IMR-90 (cell line): Measurements from ENCODE around the gene WBP2NL. TPM values are rescaled to one million over a fixed set of nuclear protein-coding genes. Genes with fewer than 3 reads are reported as not detected.

Source experiments
- ATAC-seq: fragments of 200-7000 bp; cut with Tn5 transposase; 2 replicates; pipeline ENCODE4 v1.9.1; 2020; ENCODE audit warnings: low read depth, mild to moderate bottlenecking, moderate library complexity
- BruUV-seq: library from RNA; stranded (reverse); fragments of 400-500 nt; replicated peaks from 2 replicates; lab custom pipeline; 2021; lab: Mats Ljungman, UMichigan
- CTCF ChIA-PET: fragments of 300-600 bp; formaldehyde crosslinking; extraction: SDS; loops from one replicate; lab custom pipeline; 2021; ENCODE audit warnings: antibody characterized with exemption; lab: Yijun Ruan, JAX
- POLR2A ChIA-PET: fragments of 300-600 bp; sonication (Branson Sonifier 250); formaldehyde crosslinking; loops from one replicate; lab custom pipeline; 2022; ENCODE audit warnings: antibody characterized with exemption; ENCODE audit not compliant: unreplicated experiment; lab: Charles Lee
- DNase-seq: peaks from one replicate; pipeline ENCODE4 v3.0.0; 2013
- H2AFZ ChIP-seq: replicated peaks from 2 replicates; pipeline ENCODE3; 2013; ENCODE audit warnings: low read length, mild to moderate bottlenecking; ENCODE audit not compliant: poor library complexity
- H2AK5ac ChIP-seq: 2 replicates; pipeline ENCODE4 v1.6.1; 2013; ENCODE audit warnings: low read depth, low read length, inconsistent platforms
- H2AK9ac ChIP-seq: replicated peaks from 2 replicates; pipeline ENCODE3; 2013; ENCODE audit warnings: mild to moderate bottlenecking, low read depth, low read length, moderate library complexity; ENCODE audit not compliant: poor library complexity
- H2BK120ac ChIP-seq: 2 replicates; pipeline ENCODE4 v1.6.1; 2013; ENCODE audit warnings: low read depth, low read length, inconsistent platforms
- H2BK15ac ChIP-seq: 3 replicates; pipeline ENCODE4 v1.6.1; 2013; ENCODE audit warnings: low read depth, low read length, inconsistent platforms
- H2BK20ac ChIP-seq: 2 replicates; pipeline ENCODE4 v1.6.1; 2013; ENCODE audit warnings: low read depth, mild to moderate bottlenecking, inconsistent platforms, low read length, moderate library complexity
- H2BK5ac ChIP-seq: 2 replicates; pipeline ENCODE4 v1.6.1; 2013; ENCODE audit warnings: mild to moderate bottlenecking, low read depth, low read length, inconsistent platforms; ENCODE audit not compliant: poor library complexity, severe bottlenecking
- H3K14ac ChIP-seq: replicated peaks from 2 replicates; pipeline ENCODE4 v1.6.1; 2013; ENCODE audit warnings: low read depth, low read length, inconsistent platforms
- H3K18ac ChIP-seq: 2 replicates; pipeline ENCODE4 v1.6.1; 2013; ENCODE audit warnings: low read depth, low read length, control low read depth
- H3K23ac ChIP-seq: 2 replicates; pipeline ENCODE4 v1.6.1; 2013; ENCODE audit warnings: low read depth, low read length, inconsistent platforms
- H3K27ac ChIP-seq: 2 replicates; pipeline ENCODE4 v1.5.1; 2013; ENCODE audit warnings: mild to moderate bottlenecking, control low read depth, low read length; ENCODE audit not compliant: insufficient read depth
- H3K27me3 ChIP-seq: 2 replicates; pipeline ENCODE4 v1.6.1; 2013; ENCODE audit warnings: low read length; ENCODE audit not compliant: control insufficient read depth, insufficient read depth
- H3K36me3 ChIP-seq: 2 replicates; pipeline ENCODE4 v1.6.1; 2013; ENCODE audit warnings: low read length, mixed read lengths; ENCODE audit not compliant: control insufficient read depth, insufficient read depth
- H3K4ac ChIP-seq: 2 replicates; pipeline ENCODE4 v1.6.1; 2013; ENCODE audit warnings: low read depth, low read length, inconsistent platforms
- H3K4me1 ChIP-seq: 2 replicates; pipeline ENCODE4 v1.6.1; 2013; ENCODE audit warnings: low read length, mixed read lengths; ENCODE audit not compliant: control insufficient read depth, insufficient read depth
- H3K4me2 ChIP-seq: 2 replicates; pipeline ENCODE4 v1.6.1; 2013; ENCODE audit warnings: low read depth, mild to moderate bottlenecking, control low read depth, low read length, moderate library complexity
- H3K4me3 ChIP-seq: 2 replicates; pipeline ENCODE4 v1.5.1; 2013; ENCODE audit warnings: low read depth, mild to moderate bottlenecking, control low read depth, low read length, moderate library complexity; ENCODE audit not compliant: insufficient read depth
- H3K56ac ChIP-seq: 2 replicates; pipeline ENCODE4 v1.6.1; 2013; ENCODE audit warnings: low read length, inconsistent platforms; ENCODE audit not compliant: insufficient read depth; ENCODE audit errors: extremely low read depth
- H3K79me1 ChIP-seq, 2 experiments: 2 replicates each; pipeline ENCODE4 v1.6.1; 2013; ENCODE audit warnings: low read length in 2 of 2, inconsistent platforms in 1 of 2, low read depth in 1 of 2
- H3K9ac ChIP-seq: 2 replicates; pipeline ENCODE4 v1.6.1; 2013; ENCODE audit warnings: low read depth, low read length, control low read depth
- H3K9me1 ChIP-seq: 2 replicates; pipeline ENCODE4 v1.6.1; 2013; ENCODE audit warnings: low read length, inconsistent platforms; ENCODE audit not compliant: insufficient read depth
- H3K9me3 ChIP-seq: 2 replicates; pipeline ENCODE4 v1.6.1; 2013; ENCODE audit warnings: low read length; ENCODE audit not compliant: control insufficient read depth, insufficient read depth
- H4K20me1 ChIP-seq: 2 replicates; pipeline ENCODE4 v1.6.1; 2013; ENCODE audit warnings: low read length, inconsistent platforms; ENCODE audit not compliant: insufficient read depth
- H4K5ac ChIP-seq: 2 replicates; pipeline ENCODE4 v1.6.1; 2013; ENCODE audit warnings: mild to moderate bottlenecking, low read depth, low read length, control low read depth
- H4K8ac ChIP-seq, 2 experiments: 2 replicates each; pipeline ENCODE4 v1.6.1; 2013; ENCODE audit warnings: low read depth in 2 of 2, low read length in 2 of 2, control low read depth in 1 of 2, inconsistent platforms in 1 of 2
- H4K91ac ChIP-seq: 2 replicates; pipeline ENCODE4 v1.6.1; 2013; ENCODE audit warnings: low read depth, low read length, inconsistent platforms; ENCODE audit not compliant: insufficient read depth
- BHLHE40 ChIP-seq: fragments of 150-350 bp; IDR thresholded peaks from 2 replicates; pipeline ENCODE4 v1.6.1; 2016; ENCODE audit warnings: mild to moderate bottlenecking, low read depth, low read length
- CHD1 ChIP-seq: IDR thresholded peaks from 2 replicates; pipeline ENCODE4 v1.6.1; 2012; ENCODE audit warnings: low read depth, low read length, improper control_type of control experiment
- CTCF ChIP-seq: conservative IDR thresholded peaks from 2 replicates; pipeline ENCODE4 v1.5.1; 2012; ENCODE audit warnings: mild to moderate bottlenecking, low read depth, low read length, improper control_type of control experiment
- ELK1 ChIP-seq: fragments of 150-350 bp; IDR thresholded peaks from 2 replicates; pipeline ENCODE4 v1.6.1; 2016; ENCODE audit warnings: low read depth, mild to moderate bottlenecking, low read length, moderate library complexity, borderline replicate concordance
- FOS ChIP-seq: fragments of 150-350 bp; IDR thresholded peaks from 2 replicates; pipeline ENCODE4 v1.6.1; 2016; ENCODE audit warnings: low read depth, low read length
- MAZ ChIP-seq: IDR thresholded peaks from 2 replicates; pipeline ENCODE4 v1.6.1; 2012; ENCODE audit warnings: low read depth, mild to moderate bottlenecking, low read length, improper control_type of control experiment, moderate library complexity, borderline replicate concordance
- NFE2L2 ChIP-seq: fragments of 150-350 bp; IDR thresholded peaks from 2 replicates; pipeline ENCODE4 v1.6.1; 2016; ENCODE audit warnings: low read depth, mild to moderate bottlenecking, low read length
- RAD21 ChIP-seq: IDR thresholded peaks from 2 replicates; pipeline ENCODE4 v1.6.1; 2012; ENCODE audit warnings: low read length, improper control_type of control experiment
- RCOR1 ChIP-seq: IDR thresholded peaks from 2 replicates; pipeline ENCODE4 v1.6.1; 2012; ENCODE audit warnings: mild to moderate bottlenecking, low read length, improper control_type of control experiment; ENCODE audit not compliant: insufficient replicate concordance
- SMC3 ChIP-seq: fragments of 150-350 bp; IDR thresholded peaks from 2 replicates; pipeline ENCODE4 v1.6.1; 2016; ENCODE audit warnings: low read depth, mild to moderate bottlenecking, antibody characterized with exemption, low read length, moderate library complexity
- WGBS, 2 experiments: methylation state at CpG; one replicate each; pipeline versions ENCODE4 v1.1.5 to v1.1.7; 2013; ENCODE audit warnings: missing lambda C conversion rate in 2 of 2; ENCODE audit not compliant: insufficient read length in 1 of 2; ENCODE audit errors: extremely low coverage in 2 of 2; 5-methylcytosine and 5-hydroxymethylcytosine counted together
- dilution Hi-C: fragments of 300-500 bp; cut with HindIII; formaldehyde crosslinking; loops from one replicate; pipeline ENCODE4 v1.14.3; 2018; ENCODE audit warnings: low sequenced_read_pairs; ENCODE audit not compliant: unreplicated experiment
- in situ Hi-C: fragments of 300-500 bp; cut with MboI; formaldehyde crosslinking; loops from 3 replicates; pipeline ENCODE4 v1.14.3; 2019; ENCODE audit warnings: low sequenced_read_pairs, inconsistent platforms, mixed read lengths
- intact Hi-C: fragments of 100-400 bp; cut with micrococcal nuclease; formaldehyde crosslinking; loops from 2 replicates; pipeline ENCODE4 v1.10.0; 2022
- polyA plus RNA-seq, 3 experiments: library from polyadenylated mRNA; depleted of rRNA; stranded (reverse); fragments of >200 nt; gene quantifications; 2 replicates each; pipeline ENCODE4 v1.2.3, GENCODE V29; 2012; ENCODE audit warnings: low replicate concordance in 1 of 3
- total RNA-seq: library from RNA; depleted of rRNA; stranded (reverse); fragments of >200 nt; gene quantifications from 2 replicates; pipeline ENCODE4 v1.2.3, GENCODE V29; 2012
- TF ChIP-seq, protein P1 (sequence below): fragments of 150-350 bp; IDR thresholded peaks from 2 replicates; pipeline ENCODE4 v1.6.1; 2017; ENCODE audit warnings: mild to moderate bottlenecking, antibody characterized with exemption, low read length, low read depth

The WBP2NL gene
- total and polyA plus RNA-seq, 2 of the 4 experiments (the other 2 are of a cell fraction), result not detected

DNA sequence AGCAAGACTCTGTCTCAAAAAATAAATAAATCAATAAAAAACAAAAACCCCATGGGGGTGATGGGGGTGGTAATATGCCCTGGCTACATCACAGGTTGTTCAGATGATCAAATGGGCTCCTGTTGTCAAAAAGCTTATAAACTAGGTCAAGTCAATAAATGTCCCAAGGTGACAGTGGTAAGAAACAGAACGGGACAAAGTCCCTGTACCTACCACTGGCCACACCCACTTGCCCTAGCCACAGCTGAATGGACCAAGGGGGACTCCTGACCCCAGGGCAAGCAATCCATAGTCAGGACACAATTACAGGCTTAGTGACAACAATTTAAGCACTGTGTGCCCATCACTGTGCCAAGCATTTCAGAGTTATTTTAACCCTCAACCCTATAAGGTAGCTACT is 66.0 kb downstream of the WBP2NL start:
- TF ChIP-seq FOS, result no peak
- TF ChIP-seq, protein P1, sequence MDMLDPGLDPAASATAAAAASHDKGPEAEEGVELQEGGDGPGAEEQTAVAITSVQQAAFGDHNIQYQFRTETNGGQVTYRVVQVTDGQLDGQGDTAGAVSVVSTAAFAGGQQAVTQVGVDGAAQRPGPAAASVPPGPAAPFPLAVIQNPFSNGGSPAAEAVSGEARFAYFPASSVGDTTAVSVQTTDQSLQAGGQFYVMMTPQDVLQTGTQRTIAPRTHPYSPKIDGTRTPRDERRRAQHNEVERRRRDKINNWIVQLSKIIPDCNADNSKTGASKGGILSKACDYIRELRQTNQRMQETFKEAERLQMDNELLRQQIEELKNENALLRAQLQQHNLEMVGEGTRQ, result no peak
- no peak for TF ChIP-seq RCOR1
- TF ChIP-seq CTCF, result no peak
- no peak for TF ChIP-seq SMC3
- no peak for TF ChIP-seq BHLHE40
- no peak for TF ChIP-seq MAZ
- no peak for TF ChIP-seq RAD21
- TF ChIP-seq NFE2L2, result no peak
- TF ChIP-seq CHD1, result no peak
- TF ChIP-seq ELK1, result no peak
- Histone ChIP-seq H3K18ac (no peak overlapping the region), H4K5ac (no peak overlapping the region), H2BK120ac (no peak overlapping the region), H3K9me3 (no peaks in the 10 kb centered on the region), H2AK9ac (no peak overlapping the region), H3K27ac (no peak overlapping the region), H3K23ac (no peak overlapping the region), H3K9ac (no peak overlapping the region), H3K4me1 (no peaks in the 10 kb centered on the region), H4K20me1 (no peaks in the 10 kb centered on the region), H2BK5ac (no peak overlapping the region), H4K8ac (no peak overlapping the region), H2BK15ac (no peak overlapping the region), H2AK5ac (no peak overlapping the region), H3K4ac (no peak overlapping the region), H4K91ac (no peak overlapping the region), H3K36me3 (peaks cover 39% of the 10 kb centered on the region), H3K4me2 (no peak overlapping the region), H3K27me3 (no peaks in the 10 kb centered on the region), H2BK20ac (no peak overlapping the region), H3K56ac (no peak overlapping the region), H3K14ac (no peak overlapping the region), H3K9me1 (0 out of 2 replicates have a peak, but pooled peaks cover 5% of the 10 kb centered on the region), H3K79me1 (peaks cover 0 to 13% of the 10 kb centered on the region in 2 experiments; a peak in 3 of 4 replicates), H2AFZ (no peak overlapping the region), H3K4me3 (no peak overlapping the region)
- CTCF ChIA-PET, result no interaction called here
- WGBS, 2 experiments, result no CpG with 5 or more reads among the region's 1 CpG
- in situ Hi-C loops (no loop called here), dilution Hi-C loops (no loop called here), intact Hi-C loops (no loop called here)
- no peak for ATAC-seq
- BruUV-seq, result no TSS peak
- no peak for DNase-seq
- POLR2A ChIA-PET, result interaction anchor here (0.6 kb wide), 1 partner anchor 18 kb away, joined by 5 read pairs; no protein-coding TSS in a partner anchor
